ENCODE data around the gene SKIC3. TPM values are rescaled to one million over a fixed set of nuclear protein-coding genes. Genes with fewer than 3 reads are reported as not detected.

SKIC3 gene
- total and polyA plus RNA-seq, 10 of the 15 experiments (the other 5 are each of a cell fraction or from before 2014, with no cell fraction given): 23.6 to 73.7 (median 55.6) TPM

DNA sequence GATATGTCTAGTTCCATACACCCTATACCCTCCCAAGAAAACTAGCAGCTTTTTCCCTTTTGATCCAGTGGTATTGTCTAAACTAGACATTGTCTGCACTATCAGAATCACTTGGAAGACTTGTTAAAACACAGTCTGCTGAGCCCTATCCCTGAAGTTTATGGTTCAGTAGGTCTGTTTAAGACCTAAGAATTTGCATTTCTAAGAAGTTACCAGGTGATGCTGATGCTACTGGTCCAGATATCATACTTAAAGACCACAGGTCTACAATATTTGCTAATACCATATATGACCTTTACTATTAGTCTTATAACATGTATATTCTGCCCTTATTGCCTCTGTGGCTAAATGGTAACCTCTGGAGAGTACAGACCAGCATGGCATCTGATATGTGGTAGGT is 23.3 kb downstream of the SKIC3 start (continued):
- TF ChIP-seq, protein P1, sequence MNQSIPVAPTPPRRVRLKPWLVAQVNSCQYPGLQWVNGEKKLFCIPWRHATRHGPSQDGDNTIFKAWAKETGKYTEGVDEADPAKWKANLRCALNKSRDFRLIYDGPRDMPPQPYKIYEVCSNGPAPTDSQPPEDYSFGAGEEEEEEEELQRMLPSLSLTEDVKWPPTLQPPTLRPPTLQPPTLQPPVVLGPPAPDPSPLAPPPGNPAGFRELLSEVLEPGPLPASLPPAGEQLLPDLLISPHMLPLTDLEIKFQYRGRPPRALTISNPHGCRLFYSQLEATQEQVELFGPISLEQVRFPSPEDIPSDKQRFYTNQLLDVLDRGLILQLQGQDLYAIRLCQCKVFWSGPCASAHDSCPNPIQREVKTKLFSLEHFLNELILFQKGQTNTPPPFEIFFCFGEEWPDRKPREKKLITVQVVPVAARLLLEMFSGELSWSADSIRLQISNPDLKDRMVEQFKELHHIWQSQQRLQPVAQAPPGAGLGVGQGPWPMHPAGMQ (IDR thresholded peaks at IDR 0.05; ENCODE audit: borderline replicate concordance): no peak
- TF ChIP-seq, protein P2, sequence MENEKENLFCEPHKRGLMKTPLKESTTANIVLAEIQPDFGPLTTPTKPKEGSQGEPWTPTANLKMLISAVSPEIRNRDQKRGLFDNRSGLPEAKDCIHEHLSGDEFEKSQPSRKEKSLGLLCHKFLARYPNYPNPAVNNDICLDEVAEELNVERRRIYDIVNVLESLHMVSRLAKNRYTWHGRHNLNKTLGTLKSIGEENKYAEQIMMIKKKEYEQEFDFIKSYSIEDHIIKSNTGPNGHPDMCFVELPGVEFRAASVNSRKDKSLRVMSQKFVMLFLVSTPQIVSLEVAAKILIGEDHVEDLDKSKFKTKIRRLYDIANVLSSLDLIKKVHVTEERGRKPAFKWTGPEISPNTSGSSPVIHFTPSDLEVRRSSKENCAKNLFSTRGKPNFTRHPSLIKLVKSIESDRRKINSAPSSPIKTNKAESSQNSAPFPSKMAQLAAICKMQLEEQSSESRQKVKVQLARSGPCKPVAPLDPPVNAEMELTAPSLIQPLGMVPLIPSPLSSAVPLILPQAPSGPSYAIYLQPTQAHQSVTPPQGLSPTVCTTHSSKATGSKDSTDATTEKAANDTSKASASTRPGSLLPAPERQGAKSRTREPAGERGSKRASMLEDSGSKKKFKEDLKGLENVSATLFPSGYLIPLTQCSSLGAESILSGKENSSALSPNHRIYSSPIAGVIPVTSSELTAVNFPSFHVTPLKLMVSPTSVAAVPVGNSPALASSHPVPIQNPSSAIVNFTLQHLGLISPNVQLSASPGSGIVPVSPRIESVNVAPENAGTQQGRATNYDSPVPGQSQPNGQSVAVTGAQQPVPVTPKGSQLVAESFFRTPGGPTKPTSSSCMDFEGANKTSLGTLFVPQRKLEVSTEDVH (IDR thresholded peaks at IDR 0.05; ENCODE audit: low read depth, partially characterized antibody): no peak

DNA sequence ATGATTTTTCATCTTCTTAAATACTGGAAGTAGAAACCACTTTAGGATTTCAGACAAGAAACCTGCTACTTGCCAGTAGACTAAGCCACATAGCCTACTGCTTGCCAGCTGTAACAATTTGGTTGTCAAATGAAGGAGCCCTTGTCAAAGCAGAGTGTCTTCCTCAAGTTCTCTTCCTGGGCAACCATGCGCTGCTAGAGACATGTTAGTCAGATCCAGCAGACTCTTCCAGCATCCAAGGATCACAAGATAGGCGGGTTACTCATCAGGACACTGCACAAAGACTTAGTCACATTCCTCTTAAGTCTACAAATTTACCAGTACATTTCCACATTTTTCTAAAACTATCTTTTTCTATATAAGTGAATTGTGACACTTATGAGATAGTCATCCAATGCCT is 24.4 kb downstream of the SKIC3 start:
- RAD21 ChIA-PET (ENCODE audit: unreplicated experiment): no interaction called here
- no peak overlapping the region for H2AFZ ChIP-seq (ENCODE audit: control insufficient read depth, low read depth, low read length)
- DNase-seq (ENCODE audit: low read depth, low spot score): no peak
- peaks cover 3 to 11% of the 10 kb centered on the region in 2 experiments; a peak in 2 of 4 replicates for H3K36me3 ChIP-seq (ENCODE audit: control insufficient read depth in 2 of 2, insufficient read depth in 2 of 2, low read length in 1 of 2)
- peaks cover 4% of the 10 kb centered on the region; the same call in 1 of the 2 replicates for H3K4me1 ChIP-seq (ENCODE audit: control insufficient read depth, insufficient read depth, low read length)
- H3K4me3 ChIP-seq: no peak overlapping the region
- in situ Hi-C loops (cut with MboI): no loop called here
- POLR2A ChIA-PET: interaction anchor here (0.6 kb wide), 1 partner anchor 664 kb away, joined by 3 read pairs; no protein-coding TSS in a partner anchor
- SMC1A ChIA-PET (ENCODE audit: uncharacterized antibody, unreplicated experiment): no interaction called here
- H3K79me2 ChIP-seq (ENCODE audit: control insufficient read depth, insufficient read depth, low read length): no peaks in the 10 kb centered on the region
- no TSS peak for BruUV-seq (replicated peaks)
- no peaks in the 10 kb centered on the region for H3K9me3 ChIP-seq (replicated peaks; ENCODE audit: control insufficient read depth, insufficient read depth, low read length)
- TF ChIP-seq NRF1 (conservative IDR thresholded peaks at IDR 0.05; ENCODE audit: low read depth, low read length) (no peak), SMC3 (IDR thresholded peaks at IDR 0.05; ENCODE audit: borderline replicate concordance, low read length) (no peak), JUND (IDR thresholded peaks at IDR 0.05; ENCODE audit: low read depth, low read length) (no peak), RUNX3 (IDR thresholded peaks at IDR 0.05; ENCODE audit: low read length) (no peak), ZZZ3 (IDR thresholded peaks at IDR 0.05; ENCODE audit: control insufficient read depth, insufficient read length, low read depth) (no peak), HDAC6 (IDR thresholded peaks at IDR 0.05; ENCODE audit: unreplicated experiment) (no peak), BRCA1 (IDR thresholded peaks at IDR 0.05; ENCODE audit: low read depth, low read length) (no peak), FOS (IDR thresholded peaks at IDR 0.05; ENCODE audit: borderline replicate concordance, extremely low read depth, insufficient read length) (no peak)
- TF ChIP-seq, protein P3, sequence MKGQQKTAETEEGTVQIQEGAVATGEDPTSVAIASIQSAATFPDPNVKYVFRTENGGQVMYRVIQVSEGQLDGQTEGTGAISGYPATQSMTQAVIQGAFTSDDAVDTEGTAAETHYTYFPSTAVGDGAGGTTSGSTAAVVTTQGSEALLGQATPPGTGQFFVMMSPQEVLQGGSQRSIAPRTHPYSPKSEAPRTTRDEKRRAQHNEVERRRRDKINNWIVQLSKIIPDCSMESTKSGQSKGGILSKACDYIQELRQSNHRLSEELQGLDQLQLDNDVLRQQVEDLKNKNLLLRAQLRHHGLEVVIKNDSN (IDR thresholded peaks at IDR 0.05; ENCODE audit: borderline replicate concordance, extremely low read length, insufficient read depth, low read depth, low read length): no peak
- TF ChIP-seq, protein P4, sequence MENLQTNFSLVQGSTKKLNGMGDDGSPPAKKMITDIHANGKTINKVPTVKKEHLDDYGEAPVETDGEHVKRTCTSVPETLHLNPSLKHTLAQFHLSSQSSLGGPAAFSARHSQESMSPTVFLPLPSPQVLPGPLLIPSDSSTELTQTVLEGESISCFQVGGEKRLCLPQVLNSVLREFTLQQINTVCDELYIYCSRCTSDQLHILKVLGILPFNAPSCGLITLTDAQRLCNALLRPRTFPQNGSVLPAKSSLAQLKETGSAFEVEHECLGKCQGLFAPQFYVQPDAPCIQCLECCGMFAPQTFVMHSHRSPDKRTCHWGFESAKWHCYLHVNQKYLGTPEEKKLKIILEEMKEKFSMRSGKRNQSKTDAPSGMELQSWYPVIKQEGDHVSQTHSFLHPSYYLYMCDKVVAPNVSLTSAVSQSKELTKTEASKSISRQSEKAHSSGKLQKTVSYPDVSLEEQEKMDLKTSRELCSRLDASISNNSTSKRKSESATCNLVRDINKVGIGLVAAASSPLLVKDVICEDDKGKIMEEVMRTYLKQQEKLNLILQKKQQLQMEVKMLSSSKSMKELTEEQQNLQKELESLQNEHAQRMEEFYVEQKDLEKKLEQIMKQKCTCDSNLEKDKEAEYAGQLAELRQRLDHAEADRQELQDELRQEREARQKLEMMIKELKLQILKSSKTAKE (IDR thresholded peaks at IDR 0.05; ENCODE audit: low read depth, poor library complexity, severe bottlenecking): no peak
- H3K4me2 ChIP-seq (ENCODE audit: control insufficient read depth, insufficient read depth): no peak overlapping the region
- H3K9ac ChIP-seq (ENCODE audit: control insufficient read depth, insufficient read depth, low read length): no peak overlapping the region
- intact Hi-C loops (cut with micrococcal nuclease; ENCODE audit: unreplicated experiment): no loop called here
- CTCF ChIA-PET: interaction anchor here (1.4 kb wide), 1 partner anchor 9 kb away, joined by 3 read pairs; no protein-coding TSS in a partner anchor
- ATAC-seq: no peak
- 100% methylated on average over 2 of the region's 2 CpGs for WGBS (ENCODE audit: insufficient coverage, insufficient replicate concordance, low lambda C conversion rate, missing lambda C conversion rate)
- H3K27ac ChIP-seq (ENCODE audit: control insufficient read depth, insufficient read depth): no peak overlapping the region
- no peak for FAIRE-seq
- no peaks in the 10 kb centered on the region for H3K27me3 ChIP-seq (replicated peaks in 1 of 2; ENCODE audit: control insufficient read depth in 2 of 2, insufficient read depth in 2 of 2, low read length in 1 of 2)
- H4K20me1 ChIP-seq (ENCODE audit: control insufficient read depth, insufficient read depth): no peaks in the 10 kb centered on the region
